Gastroesophageal sphincter (tissue), 4 donors: Measurements from ENCODE around the gene FRMD4B. TPM values are rescaled to one million over a fixed set of nuclear protein-coding genes. Genes with fewer than 3 reads are reported as not detected.

Source experiments
- ATAC-seq: fragments of 150-250 bp; one replicate; pipeline ENCODE4 v1.9.1; 2016; ENCODE audit warnings: mild to moderate bottlenecking, moderate library complexity
- H3K27ac ChIP-seq, 4 donors: fragments of 200-600 bp; sonication (generic) in 3 of 4; 1 replicate in 3 of 4; 2 replicates in 1 of 4; pipeline ENCODE4 v1.5.1; 2016 to 2019
- H3K27me3 ChIP-seq: fragments of 200-600 bp; sonication (generic); one replicate; pipeline ENCODE4 v1.5.1; 2019
- H3K36me3 ChIP-seq, 2 donors: fragments of 200-600 bp; sonication (generic); one replicate each; pipeline ENCODE4 v1.5.1; 2019; ENCODE audit warnings: control low read depth in 1 of 2
- H3K4me1 ChIP-seq, 3 donors: fragments of 200-600 bp; sonication (generic); 1 replicate in 2 of 3; 2 replicates in 1 of 3; pipeline ENCODE4 v1.5.1; 2016 to 2019; ENCODE audit warnings: control low read depth in 2 of 3
- H3K4me3 ChIP-seq, 2 donors: fragments of 200-600 bp; sonication (generic); one replicate each; pipeline ENCODE4 v1.5.1; 2019; ENCODE audit warnings: mild to moderate bottlenecking in 1 of 2, moderate library complexity in 1 of 2
- H3K9me3 ChIP-seq, 3 donors: fragments of 200-600 bp; sonication (generic); one replicate each; pipeline ENCODE4 v1.5.1; 2017 to 2019; ENCODE audit warnings: control low read depth in 2 of 3
- CTCF ChIP-seq, 4 experiments: fragments of 200-600 bp in 2 of 4; fragments of 450-650 bp in 2 of 4; sonication (generic) in 1 of 4; IDR thresholded peaks; one replicate each; pipeline ENCODE4 v1.5.1; 2017 to 2019; ENCODE audit warnings: antibody characterized with exemption in 4 of 4, mild to moderate bottlenecking in 2 of 4, moderate library complexity in 2 of 4
- EP300 ChIP-seq: sonication (generic); formaldehyde crosslinking; IDR thresholded peaks from one replicate; pipeline ENCODE4 v1.6.1; 2017; ENCODE audit warnings: antibody characterized with exemption, mild to moderate bottlenecking
- POLR2A ChIP-seq, 2 donors: fragments of 450-650 bp; IDR thresholded peaks; one replicate each; pipeline ENCODE4 v1.6.1; 2017; ENCODE audit warnings: antibody characterized with exemption in 2 of 2, mild to moderate bottlenecking in 2 of 2, moderate library complexity in 1 of 2
- POLR2AphosphoS5 ChIP-seq: sonication (generic); formaldehyde crosslinking; IDR thresholded peaks from one replicate; pipeline ENCODE4 v1.6.1; 2017; ENCODE audit warnings: antibody characterized with exemption
- WGBS, 2 donors: methylation state at CpG; one replicate each; pipeline ENCODE4 v1.1.5; 2018; ENCODE audit warnings: low coverage in 1 of 2; 5-methylcytosine and 5-hydroxymethylcytosine counted together
- total RNA-seq, 4 donors: library from RNA; depleted of rRNA; stranded (reverse); fragments of >200 nt; gene quantifications; one replicate each; pipeline ENCODE4 v1.1.0, GENCODE V29; 2016

Gene FRMD4B
- total RNA-seq, 4 donors from 2014 or later, result 7.1 to 22.3 (median 19.8) TPM

GRCh38 chr3:69137412-69137811 is 248.5 kb downstream of the FRMD4B start:
- H3K4me3 ChIP-seq, result no peak overlapping the region
- no peaks in the 10 kb centered on the region for H3K9me3 ChIP-seq
- H3K27me3 ChIP-seq, result no peaks in the 10 kb centered on the region
- 89 to 94% methylated on average over 2 of the region's 2 CpGs for WGBS, 2 donors
- TF ChIP-seq EP300 (no peak), CTCF (IDR thresholded peaks at IDR 0.05) (no peak), POLR2A (IDR thresholded peaks at IDR 0.05) (no peak), POLR2AphosphoS5 (no peak)
- H3K27ac ChIP-seq, result no peak overlapping the region
- H3K4me1 ChIP-seq, result peaks cover 0 to 5% (median 0%) of the 10 kb centered on the region in 3 donors
- no peak for ATAC-seq
- H3K36me3 ChIP-seq, result no peaks in the 10 kb centered on the region

- ATAC-seq, result no peak
- Histone ChIP-seq H3K27ac (no peak overlapping the region), H3K27me3 (no peaks in the 10 kb centered on the region), H3K9me3 (no peaks in the 10 kb centered on the region), H3K4me1 (peaks cover 0 to 1% (median 0%) of the 10 kb centered on the region in 3 donors), H3K36me3 (no peaks in the 10 kb centered on the region), H3K4me3 (no peak overlapping the region)
- TF ChIP-seq EP300 (no peak), POLR2AphosphoS5 (no peak), POLR2A (IDR thresholded peaks at IDR 0.05) (no peak)
These were observed 248.9 kb downstream of the FRMD4B start for GRCh38 chr3:69137005-69137404.

GRCh38 chr3:69130689-69131088 is 255.2 kb downstream of the FRMD4B start:
- Histone ChIP-seq H3K27me3 (no peaks in the 10 kb centered on the region), H3K9me3 (no peaks in the 10 kb centered on the region), H3K36me3 (no peaks in the 10 kb centered on the region), H3K4me3 (no peak overlapping the region), H3K27ac (no peak overlapping the region), H3K4me1 (no peaks in the 10 kb centered on the region)
- no peak for ATAC-seq
- TF ChIP-seq EP300, result no peak
- TF ChIP-seq POLR2AphosphoS5, result no peak
- no peak for TF ChIP-seq POLR2A (IDR thresholded peaks at IDR 0.05)
- TF ChIP-seq CTCF (IDR thresholded peaks at IDR 0.05), result no peak

- TF ChIP-seq POLR2A (IDR thresholded peaks at IDR 0.05), result no peak
- no peak for TF ChIP-seq CTCF (IDR thresholded peaks at IDR 0.05)
- TF ChIP-seq EP300, result no peak
- no peak for TF ChIP-seq POLR2AphosphoS5
- Histone ChIP-seq H3K27ac (no peak overlapping the region), H3K4me3 (no peak overlapping the region), H3K27me3 (no peaks in the 10 kb centered on the region), H3K9me3 (no peaks in the 10 kb centered on the region), H3K4me1 (no peaks in the 10 kb centered on the region), H3K36me3 (no peaks in the 10 kb centered on the region)
- whole genome bisulfite sequencing, 2 donors, result 14 to 33% methylated on average over 1 of the region's 1 CpG
- no peak for ATAC-seq
These were observed 256.4 kb downstream of the FRMD4B start for GRCh38 chr3:69129531-69129930.

- H3K36me3 ChIP-seq, result no peaks in the 10 kb centered on the region
- no peak for ATAC-seq
- no peak overlapping the region for H3K27ac ChIP-seq
- no peaks in the 10 kb centered on the region for H3K9me3 ChIP-seq
- no peak for TF ChIP-seq EP300
- H3K4me3 ChIP-seq, result no peak overlapping the region
- H3K27me3 ChIP-seq, result no peaks in the 10 kb centered on the region
- no peaks in the 10 kb centered on the region for H3K4me1 ChIP-seq
These were observed 257.4 kb downstream of the FRMD4B start for GRCh38 chr3:69128509-69128908.

- H3K4me3 ChIP-seq, result no peak overlapping the region
- TF ChIP-seq POLR2AphosphoS5, result no peak
- no peak for TF ChIP-seq POLR2A (IDR thresholded peaks at IDR 0.05)
- no peak for TF ChIP-seq CTCF (IDR thresholded peaks at IDR 0.05)
- TF ChIP-seq EP300, result no peak
- H3K4me1 ChIP-seq, result peaks cover 0 to 7% (median 0%) of the 10 kb centered on the region in 3 donors
- 75 to 96% methylated on average over 2 of the region's 2 CpGs for WGBS, 2 donors
- ATAC-seq, result no peak
- H3K27ac ChIP-seq, result no peak overlapping the region
- H3K36me3 ChIP-seq, result no peaks in the 10 kb centered on the region
- H3K27me3 ChIP-seq, result no peaks in the 10 kb centered on the region
- no peaks in the 10 kb centered on the region for H3K9me3 ChIP-seq
These were observed 258.9 kb downstream of the FRMD4B start for GRCh38 chr3:69126999-69127398.
